LNCaP clone FGC (cell line): ENCODE data around the gene ACOX3.
"Not testable (repeated sequence)": the region's sequence is repeated elsewhere in the genome, so short reads cannot be mapped to it uniquely, and the experiment has no call there.

Experiments used
- DNase-seq: peaks from one replicate; pipeline ENCODE4 v3.0.0-alpha.2; 2011; ENCODE audit warnings: low read depth
- H3K4me3 ChIP-seq: 2 replicates; pipeline ENCODE4 v1.5.1; 2011; ENCODE audit warnings: mild to moderate bottlenecking, low read depth, low read length, control low read depth
- CTCF ChIP-seq: IDR thresholded peaks from 2 replicates; pipeline ENCODE4 v1.5.1; 2012; ENCODE audit warnings: mild to moderate bottlenecking; ENCODE audit not compliant: control insufficient read depth, insufficient read depth; ENCODE audit errors: extremely low read depth

Gene ACOX3

DNA sequence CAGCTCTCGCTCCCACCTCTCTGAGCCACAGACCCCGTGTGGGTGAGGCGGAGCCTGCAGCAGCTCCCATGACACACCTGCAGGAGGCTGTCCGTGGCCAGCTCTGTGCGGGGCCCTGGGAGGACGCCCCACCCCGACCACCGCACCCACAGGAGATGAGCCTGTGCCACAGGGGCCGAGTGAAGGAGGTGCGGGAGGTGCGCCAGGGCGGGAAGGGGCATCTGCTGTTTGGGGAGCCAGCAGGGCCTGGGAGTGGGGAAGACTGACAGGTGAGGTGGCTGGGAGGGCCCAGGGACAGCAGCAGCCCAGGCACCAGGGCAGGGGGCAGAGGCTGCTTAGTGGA is 52.0 kb downstream of the ACOX3 start:
- no peak overlapping the region for H3K4me3 ChIP-seq
- TF ChIP-seq CTCF, result no peak
- DNase-seq, result no peak

DNA sequence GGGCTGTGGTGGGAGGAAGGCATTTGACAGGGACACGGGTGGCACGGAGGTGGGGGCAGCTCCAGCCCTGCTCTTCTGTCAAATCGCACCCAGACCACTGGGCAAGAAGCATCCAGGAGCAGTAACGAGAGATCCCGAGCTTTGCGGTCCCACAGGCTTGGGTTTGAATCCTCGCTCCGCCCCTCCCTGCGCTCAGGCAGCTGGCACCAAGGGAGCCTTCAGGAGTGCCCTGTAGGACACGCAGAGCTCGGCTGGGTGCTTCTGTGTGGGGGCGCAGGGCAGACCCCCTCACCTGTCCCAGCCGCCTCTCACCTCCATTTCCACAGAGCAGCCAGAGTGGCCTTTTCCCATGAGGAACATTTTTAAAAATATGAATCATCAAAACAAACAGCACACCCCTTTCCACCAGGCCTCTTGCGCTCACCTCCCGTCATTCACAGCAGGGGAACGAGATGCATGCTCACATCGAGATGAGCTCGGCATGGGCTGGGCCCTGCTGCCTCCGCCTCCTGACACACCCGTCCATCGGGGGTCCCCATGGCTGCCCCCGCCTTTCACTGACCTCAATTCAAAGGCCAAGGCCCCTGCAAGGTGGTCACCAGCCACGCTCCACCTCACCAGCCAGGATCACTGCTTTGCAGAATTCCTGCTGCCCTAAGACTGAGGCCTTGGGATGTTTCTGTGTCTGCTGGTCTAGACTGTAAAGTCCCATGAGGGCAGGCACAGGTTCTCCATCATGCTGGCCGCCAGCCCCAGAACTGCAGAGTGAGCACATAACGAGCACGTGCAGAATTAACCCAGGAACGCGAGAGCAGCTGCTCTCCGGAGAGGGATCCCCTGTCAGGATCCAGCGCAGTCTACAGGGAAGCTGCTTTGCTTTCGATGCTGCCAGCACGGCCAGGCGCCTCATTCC is 52.7 kb downstream of the ACOX3 start:
- TF ChIP-seq CTCF, result no peak
- H3K4me3 ChIP-seq, result no peak overlapping the region
- DNase-seq, result no peak

- H3K4me3 ChIP-seq, result no peak overlapping the region
- no peak for DNase-seq
- TF ChIP-seq CTCF, result no peak
Measured at GRCh38 chr4:8387194-8387593, 53.3 kb downstream of the ACOX3 start.

DNA sequence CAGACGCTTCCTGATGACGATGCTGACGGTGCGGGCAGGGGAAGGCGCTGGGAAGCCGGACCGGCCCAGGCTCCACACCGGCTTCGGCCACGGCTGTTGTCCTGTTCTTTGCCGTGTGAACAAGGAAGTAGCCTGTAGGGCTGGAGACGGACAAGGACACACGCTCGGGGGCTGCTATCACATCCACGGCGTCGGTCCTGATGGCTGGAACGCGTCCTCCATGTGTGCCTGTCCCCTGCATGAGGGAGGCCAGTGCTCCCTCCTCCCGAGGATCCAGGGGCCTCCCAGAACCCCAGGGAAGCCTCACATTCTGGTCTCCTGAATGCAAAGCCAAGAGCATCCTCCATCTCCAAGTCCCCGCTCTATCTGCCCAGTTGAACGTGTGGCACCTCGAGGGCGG is 53.8 kb downstream of the ACOX3 start:
- DNase-seq, result no peak
- no peak for TF ChIP-seq CTCF
- no peak overlapping the region for H3K4me3 ChIP-seq

DNA sequence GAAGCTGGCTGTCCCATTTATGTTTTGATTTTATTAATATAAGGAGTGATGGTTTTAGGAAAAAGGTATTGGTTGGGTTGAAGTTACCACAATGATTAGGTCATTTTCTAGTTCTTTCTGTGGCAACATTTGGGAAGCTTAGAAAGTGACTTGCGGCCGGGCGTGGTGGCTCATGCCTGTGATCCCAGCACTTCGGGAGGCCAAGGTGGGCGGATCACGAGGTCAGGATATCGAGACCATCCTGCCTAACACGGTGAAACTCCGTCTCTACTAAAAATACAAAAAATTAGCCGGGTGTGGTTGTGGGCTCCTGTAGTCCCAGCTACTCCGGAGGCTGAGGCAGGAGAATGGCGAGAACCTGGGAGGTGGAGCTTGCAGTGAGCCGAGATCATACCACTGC is 54.4 kb downstream of the ACOX3 start:
- DNase-seq, H3K4me3 ChIP-seq: not testable (repeated sequence)

- no peak overlapping the region for H3K4me3 ChIP-seq
- no peak for TF ChIP-seq CTCF
- DNase-seq, result no peak
Measured at GRCh38 chr4:8385611-8386010, 54.9 kb downstream of the ACOX3 start.

DNA sequence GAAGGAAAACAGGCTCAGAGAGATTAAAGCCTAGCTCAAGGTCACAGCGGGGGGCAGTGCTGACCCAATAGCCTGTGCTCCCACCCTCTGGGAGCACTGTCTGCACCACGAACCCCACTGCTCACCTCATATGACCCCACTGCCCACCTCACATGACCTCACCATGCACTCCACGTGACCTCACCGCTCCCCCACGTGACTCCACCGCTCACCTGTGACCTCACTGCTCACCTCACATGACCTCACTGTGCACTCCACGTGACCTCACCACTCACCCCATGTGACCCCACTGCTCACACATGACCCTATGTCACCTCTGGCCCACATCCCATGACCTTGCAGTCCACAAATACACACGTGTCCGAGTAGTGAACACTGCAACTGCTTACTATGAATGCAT is 55.4 kb downstream of the ACOX3 start:
- TF ChIP-seq CTCF, result no peak
- no peak overlapping the region for H3K4me3 ChIP-seq
- DNase-seq, result no peak
